Putamen (tissue), 1 donor: ENCODE measurements around the gene CYP46A1.

Experiments used
- DNase-seq: peaks from one replicate; pipeline ENCODE4 v3.0.0-alpha.2; 2016; ENCODE audit warnings: low spot score

Gene CYP46A1

DNA sequence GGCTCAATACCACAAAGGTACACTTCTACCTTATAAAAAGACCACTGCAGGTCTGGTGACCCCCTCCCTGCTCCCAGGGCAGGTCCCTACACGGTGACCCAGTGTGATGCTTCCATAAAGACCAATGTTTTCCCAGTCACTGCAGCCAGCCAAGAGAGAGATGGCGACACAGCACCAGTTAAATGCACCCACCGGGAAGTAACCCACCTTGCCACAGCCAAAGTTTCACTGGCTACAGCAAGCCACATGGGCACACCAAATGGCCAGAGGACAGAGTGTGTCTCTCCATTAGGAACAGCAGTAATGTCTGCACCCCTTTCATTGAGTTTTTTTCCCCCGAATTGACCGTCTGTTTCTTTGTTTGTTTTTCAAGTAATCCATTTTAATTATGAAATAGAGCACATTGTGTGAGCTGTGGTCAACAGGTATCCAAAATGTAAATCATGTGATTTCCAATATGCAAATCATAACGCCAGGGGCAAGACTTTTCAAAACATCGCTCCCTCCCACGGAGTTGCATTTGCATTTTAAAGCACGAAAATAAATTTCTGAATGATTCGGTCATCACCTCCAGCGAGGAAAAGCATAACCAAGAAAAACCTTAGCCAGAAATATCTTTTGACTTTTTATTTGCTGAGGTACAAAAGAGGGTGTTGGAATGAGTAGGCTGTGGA, 60.2 kb downstream of the CYP46A1 start:
- no peak for DNase-seq

DNA sequence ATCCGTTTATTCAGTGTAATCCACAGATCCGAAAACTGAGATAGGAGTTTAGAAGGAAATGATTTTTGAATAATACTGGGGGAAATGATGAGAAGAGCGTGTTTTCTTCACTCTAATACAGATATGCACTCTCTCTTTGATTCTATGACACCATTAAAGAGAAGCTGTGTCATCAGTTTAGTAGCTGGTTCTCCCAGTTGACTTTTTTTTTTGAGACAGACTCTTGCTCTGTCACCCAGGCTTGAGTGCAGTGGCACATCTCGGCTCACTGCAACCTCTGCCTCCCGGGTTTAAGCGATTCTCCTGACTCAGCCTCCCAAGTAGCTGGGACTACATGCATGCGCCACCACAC, 60.8 kb downstream of the CYP46A1 start:
- no peak for DNase-seq

DNA sequence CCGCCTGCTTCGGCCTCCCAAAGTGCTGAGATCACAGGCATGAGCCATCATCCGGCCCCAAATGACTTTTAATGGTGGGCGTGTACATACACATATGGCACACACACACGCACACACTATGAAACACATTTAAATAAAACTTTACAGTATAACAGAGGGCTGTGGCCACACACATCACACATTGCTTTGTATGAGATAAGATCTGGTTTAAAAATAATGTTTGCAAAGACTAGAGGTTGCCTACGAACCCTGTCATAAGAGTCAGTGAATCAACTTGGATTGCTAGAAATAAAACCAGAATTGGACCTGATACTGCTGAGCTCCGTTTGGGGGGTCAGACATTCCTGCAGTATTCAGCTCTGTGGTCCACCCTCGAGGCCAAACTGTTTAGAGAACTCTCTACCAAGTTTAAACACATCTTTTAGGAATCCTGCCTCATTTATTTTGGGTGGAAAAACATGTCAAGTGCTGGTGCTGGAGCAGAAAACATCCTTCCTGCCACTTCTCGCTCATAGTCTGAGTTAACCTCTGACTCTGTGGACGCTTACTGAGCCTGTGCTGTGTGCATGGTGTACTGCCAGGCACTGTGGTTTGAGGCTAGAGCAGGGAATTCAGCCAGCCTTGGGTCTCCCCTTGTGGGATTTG, 61.3 kb downstream of the CYP46A1 start:
- DNase-seq = no peak

DNA sequence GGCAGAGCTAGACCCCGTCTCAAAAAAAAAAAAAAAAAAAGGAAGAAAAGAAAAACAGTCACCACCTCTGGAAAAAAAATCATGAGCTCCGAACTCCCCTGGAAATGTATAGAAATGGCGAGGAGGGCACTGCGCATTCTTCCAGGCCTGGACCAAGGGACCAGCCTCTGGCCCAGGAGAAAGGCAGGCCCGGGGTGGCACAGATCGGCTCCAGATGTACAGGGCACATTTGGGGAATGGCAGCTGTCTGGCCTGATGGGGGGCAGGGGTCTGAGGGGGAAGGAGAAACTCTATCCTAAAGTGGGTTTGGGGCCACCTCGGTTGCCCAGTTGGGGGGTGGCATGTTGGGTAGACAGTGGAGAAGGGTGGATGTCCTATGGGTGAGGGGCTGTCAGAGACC, 63.1 kb downstream of the CYP46A1 start:
- no peak for DNase-seq

DNA sequence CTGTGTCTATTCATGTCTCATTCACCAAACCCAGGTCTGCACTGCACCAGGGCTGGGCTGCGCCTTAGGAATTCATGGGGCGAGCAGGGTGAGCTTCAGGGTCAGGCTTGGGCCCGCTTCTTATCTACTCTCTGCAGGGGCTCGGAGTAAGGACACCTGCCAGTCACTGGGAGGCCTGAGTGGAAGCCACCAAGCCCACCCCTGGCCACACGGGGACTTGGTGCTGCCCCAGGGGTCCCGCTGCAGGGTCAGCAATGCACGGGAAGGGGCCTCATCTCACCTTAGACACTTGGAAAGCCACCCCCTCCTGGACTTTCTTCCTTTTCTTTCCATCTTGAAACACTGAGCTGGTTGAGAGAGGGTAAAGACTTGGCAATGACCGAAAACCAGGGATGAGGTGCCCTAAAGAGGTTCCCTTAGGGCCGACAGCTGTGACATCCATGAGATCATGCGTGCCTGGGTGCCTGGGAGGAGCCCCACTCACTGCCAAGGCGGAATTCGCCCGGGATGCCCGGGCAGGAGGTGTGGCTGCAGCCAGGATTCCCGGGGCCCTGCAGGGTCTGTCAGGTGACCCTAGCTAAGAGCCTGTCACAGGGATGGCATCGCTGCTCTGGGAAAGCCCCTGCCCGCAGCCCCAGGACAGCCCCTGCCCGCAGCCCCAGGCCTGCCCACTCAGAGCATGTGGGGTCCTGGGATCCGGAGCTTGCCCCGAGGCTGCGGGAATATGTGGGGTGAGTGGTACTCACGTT, 63.7 kb downstream of the CYP46A1 start:
- no peak for DNase-seq

DNA sequence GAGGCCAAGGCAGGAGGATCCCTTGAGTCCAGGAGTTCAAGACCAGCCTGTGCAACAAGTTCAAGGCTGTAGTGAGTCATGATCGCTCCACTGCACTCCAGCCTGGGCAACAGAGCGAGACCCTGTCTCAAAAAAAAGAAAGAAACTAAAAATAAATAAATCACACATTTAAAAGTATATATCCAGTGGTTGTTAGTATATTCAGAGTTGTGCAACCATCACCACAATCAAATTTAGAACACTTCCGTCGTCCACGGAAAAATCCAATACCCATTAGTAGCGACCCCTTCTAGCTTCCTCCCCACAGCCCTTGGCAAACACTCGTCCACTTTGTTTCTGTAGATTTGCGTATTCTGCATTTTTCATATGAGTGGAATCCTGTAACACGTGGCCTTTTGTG, 64.4 kb downstream of the CYP46A1 start:
- no peak for DNase-seq

DNA sequence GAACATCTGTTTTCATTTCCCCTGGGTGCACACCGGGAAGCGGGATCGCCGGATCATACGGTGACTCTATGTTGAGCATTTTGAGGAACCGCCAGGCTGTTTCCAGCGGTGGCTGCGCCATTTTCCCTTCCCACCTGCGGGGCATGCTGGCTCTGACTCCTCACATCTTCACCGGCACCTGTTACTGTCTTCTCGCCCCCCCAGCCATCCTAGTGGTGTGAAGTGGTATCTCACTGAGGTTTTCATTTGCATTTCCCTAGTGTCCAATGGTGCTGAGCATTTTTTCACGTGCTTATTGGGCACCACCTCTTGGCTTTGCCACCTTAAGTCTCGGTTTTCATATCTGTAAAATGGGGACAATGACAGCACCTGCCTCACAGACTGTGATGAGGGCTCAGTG, 65.0 kb downstream of the CYP46A1 start:
- no peak for DNase-seq

DNA sequence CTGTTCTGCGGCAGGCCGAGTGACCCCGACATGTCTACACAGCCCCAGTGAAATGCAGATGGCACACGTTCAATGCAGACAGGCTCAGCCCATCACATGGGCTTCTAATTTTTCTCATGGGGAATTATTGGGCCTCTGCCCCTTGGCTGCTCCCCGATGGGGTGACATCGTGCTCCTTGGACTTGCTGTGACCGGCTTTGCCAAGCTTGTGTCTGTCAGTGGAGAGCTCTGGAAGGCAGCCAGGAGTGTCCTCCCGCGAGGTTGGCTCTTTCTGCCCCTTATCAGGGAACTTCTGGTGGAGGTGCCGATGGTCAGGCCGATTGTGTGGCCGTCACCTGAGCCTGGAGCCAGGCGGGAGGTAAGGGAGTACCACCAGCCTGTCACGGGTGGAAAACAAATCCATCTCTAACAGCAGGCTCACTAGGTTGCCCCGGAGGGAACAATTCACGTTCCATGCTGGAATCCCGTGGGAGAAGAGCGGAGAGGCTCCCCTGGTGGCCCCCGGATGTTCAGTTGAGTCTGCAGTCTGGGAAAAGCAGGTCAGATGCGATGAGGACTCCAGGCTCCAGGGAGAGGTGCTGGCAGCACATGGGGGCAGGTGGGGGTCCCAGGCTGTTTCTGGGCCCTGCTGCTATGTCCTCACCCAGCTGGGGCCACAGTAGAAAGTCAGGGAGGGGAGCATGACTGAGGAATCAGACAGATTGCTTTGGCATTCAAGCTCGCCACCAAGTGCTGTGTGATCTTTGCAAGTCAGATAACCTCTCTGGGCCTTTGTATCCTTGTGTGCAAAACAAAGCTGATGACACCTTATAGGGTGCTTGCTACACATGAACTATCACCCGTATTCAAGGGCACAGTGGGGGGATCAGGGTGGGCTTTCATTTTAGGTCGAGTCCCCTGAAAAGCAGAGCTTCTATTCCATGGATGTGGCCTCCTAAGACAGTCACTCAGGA, 65.9 kb downstream of the CYP46A1 start:
- no peak for DNase-seq

DNA sequence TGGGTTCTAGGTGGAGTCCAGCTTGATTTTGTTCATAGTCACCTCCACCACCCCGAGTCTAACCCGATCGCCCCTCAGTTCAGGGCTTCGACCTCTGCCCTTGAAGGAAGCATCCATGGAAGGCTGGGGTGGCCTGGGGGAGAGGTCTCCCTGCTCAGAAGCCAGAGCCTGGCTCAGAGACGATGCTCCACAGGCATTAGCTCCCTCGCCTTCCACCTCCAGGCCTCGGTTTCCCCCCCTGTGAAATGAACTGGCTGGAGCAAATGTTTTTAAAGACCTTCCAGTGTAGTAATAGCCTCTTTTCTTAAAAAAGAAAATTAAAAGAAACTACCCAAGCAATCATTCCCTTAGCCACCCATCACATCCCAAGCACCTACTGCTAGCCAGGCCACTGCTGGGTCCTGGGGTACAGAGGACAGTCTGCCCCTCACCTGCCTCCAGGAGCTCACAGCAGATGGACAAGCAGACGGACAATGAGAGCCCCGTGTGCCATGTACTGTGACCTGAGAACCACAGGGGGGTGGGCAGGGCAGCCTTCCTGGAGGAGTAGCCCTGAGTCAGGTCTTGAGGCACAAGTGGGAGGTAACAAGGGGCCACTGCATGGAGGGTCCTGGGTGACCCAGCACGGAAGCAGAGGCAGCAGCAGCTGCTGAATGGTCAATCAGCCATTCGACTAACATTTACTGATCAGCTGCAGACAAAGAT, 66.8 kb downstream of the CYP46A1 start:
- no peak for DNase-seq

DNA sequence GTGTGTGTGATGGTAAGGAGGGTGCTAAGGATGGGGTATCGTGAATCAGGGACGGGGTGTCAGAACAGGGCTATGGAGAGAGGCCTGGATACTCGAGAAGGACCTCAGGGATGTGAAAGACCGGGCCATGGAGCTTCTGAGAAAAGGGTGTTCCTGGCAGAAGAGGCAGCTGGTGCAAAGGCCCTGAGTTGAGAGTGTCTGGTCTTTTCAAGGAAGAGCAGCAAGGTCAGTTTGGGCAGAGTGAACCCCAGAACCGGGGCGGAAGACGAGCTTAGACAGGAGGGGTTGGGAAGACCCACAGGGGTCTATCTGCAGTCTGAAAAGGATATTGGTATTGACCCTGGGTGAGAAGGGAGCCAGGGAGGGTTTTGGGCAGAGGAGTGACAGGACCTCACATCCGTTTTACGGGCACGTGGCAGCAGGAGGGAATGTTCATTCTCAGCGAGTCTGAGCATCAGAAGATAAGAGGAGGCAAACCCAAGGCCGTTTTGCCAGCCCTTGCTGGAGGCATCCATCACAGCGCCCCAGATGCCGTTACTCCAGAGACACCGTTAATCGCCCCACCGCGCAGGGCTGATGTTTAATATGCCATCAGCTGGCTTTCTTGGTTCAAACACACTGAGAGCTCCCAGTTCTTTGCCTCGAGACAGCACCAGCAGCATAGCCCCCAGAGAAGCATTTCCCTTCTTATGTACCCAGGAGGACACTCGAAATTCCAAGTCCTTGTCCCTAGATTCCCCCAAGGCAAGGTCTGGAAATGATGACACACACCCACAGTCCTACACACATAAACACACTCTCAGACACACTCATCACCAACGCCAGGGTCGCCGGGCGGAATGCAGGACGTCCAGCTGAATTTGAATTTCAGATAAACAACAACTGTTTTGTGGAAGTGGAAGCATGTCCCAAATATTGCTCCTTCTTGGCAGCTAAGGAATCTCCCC, 67.7 kb downstream of the CYP46A1 start:
- no peak for DNase-seq

DNA sequence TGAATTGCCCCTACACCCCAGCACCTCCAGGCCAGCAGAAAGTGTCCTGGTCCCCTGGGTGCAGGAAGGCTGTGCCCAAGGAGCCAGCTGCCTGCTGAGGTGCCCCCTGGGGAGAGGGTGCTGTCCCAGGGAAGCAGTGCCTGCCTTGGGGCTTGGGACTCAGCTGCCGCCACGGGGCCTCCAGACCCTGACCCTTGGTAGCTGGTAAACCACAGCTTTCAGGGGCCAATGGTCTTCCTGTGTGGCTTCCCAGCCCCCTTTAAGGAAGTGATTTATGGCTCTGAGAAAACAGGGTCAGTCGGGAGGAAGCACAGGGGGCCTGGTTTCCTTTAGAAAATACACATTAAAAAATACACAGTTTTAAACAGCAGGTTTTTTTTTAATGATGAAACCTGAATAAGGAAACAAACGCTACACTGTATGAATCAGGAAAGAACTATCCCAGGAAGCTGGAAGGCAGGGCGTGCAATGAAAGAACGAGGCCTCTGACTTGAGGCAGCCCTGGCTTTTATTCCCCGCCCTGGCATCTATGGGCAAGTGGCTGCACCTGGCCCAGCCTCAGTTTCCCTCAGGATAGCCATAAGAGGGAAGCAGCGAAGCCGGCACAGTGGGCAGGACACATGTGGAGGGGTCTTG, 68.5 kb downstream of the CYP46A1 start:
- DNase-seq = no peak

DNA sequence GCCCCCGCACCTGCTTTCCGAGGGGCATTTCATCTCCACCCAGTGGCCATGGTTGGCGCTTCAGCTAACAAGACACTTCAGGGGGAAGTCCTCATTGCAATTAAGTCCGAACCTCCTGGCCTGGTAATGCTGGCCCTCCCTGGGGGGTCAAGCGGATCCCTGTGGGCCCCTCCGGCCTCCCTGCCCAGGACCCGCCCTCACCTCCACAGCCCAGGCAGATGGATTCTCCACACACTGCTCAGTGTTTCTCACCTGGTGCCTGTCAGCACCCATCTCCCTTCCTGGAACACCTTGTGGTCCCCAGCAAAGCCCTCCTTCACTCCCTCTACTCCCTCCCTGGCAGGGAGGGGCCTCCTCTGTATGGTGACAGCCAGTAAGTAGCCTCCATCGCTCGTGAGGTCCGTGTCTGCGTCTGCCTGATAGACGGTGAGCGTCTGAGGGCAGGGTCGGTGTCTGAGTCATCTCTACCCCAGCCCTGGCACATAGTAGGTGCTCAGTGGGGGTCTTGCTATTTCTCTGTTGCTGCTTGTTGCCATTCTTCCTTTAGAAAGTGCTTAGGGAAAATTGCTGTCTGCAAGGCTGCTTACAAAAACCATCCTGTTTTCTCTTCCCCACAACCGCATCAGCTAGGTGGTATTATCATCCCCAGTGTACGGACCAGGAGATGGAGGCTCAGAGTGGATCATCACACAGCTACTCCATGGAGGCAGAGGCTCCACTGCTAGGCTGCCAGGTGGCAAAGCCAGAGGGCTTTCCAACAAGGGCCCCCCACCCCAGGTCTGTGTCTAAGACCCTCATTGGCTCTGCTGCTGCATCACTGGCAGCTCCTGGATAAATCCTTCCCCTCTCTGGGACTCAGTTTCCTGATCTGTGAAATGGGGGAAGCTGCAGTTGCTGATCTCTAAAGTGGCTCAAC, 69.4 kb downstream of the CYP46A1 start:
- no peak for DNase-seq

DNA sequence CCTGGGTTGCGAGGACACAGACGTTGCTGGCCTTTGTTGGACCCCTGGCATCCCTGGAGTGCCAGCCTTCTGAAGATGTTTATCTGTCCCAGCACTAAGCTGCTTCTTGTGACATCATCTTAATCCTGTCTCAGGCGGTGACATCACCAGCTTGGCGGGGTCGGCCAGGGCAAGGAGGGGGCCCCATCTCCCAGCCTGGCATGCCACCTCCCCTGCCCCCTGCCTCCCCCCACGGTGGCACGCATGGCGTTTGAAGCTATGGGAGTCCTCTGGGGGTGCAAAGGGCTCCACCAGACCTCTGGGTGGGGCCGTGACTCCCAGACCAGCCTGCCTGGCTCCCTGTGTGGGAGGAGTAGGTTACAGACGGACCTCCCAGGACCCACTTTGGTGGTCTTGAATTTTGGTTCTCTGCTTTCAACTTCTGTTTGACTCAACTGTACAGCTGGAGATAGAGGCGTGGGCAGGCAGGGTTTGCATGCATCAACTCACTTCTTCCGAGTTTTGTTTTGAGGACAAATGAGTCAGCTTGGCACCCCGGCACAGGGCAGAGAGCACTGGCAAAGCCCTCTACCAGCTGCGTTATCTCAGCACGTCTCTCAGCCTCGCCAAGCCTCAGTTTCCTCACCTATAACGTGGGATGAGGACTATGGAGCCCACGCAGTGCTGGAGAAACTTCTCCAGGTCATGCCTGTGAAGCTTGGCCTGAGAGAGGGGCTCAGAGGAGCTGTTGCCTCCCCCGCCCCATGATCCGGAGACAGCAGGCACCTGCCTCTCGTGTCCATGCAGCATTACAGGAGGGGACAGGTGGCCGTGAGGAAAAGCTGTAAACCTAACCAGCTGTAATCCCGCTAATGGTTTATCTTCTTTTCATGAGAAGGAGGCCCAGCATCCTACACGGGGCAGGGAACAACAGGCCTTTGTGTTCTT, 70.3 kb downstream of the CYP46A1 start:
- no peak for DNase-seq

DNA sequence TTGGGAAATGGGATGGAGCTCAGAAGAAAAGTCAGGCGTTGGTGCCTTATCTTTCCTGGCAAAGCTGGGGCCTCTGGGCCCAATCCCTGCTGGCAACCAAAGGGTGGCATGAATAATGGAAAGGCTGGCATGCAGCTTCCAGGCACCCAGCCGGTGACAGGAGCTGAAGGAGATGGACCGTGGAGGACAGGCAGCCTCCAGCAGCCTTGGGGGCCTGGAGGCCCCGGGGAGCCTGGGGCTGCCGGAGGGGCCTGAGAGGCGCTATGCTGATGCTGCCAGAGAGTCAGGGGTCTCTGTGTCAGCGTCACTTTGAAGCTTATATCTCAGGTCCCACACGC, 70.9 kb downstream of the CYP46A1 start:
- no peak for DNase-seq

DNA sequence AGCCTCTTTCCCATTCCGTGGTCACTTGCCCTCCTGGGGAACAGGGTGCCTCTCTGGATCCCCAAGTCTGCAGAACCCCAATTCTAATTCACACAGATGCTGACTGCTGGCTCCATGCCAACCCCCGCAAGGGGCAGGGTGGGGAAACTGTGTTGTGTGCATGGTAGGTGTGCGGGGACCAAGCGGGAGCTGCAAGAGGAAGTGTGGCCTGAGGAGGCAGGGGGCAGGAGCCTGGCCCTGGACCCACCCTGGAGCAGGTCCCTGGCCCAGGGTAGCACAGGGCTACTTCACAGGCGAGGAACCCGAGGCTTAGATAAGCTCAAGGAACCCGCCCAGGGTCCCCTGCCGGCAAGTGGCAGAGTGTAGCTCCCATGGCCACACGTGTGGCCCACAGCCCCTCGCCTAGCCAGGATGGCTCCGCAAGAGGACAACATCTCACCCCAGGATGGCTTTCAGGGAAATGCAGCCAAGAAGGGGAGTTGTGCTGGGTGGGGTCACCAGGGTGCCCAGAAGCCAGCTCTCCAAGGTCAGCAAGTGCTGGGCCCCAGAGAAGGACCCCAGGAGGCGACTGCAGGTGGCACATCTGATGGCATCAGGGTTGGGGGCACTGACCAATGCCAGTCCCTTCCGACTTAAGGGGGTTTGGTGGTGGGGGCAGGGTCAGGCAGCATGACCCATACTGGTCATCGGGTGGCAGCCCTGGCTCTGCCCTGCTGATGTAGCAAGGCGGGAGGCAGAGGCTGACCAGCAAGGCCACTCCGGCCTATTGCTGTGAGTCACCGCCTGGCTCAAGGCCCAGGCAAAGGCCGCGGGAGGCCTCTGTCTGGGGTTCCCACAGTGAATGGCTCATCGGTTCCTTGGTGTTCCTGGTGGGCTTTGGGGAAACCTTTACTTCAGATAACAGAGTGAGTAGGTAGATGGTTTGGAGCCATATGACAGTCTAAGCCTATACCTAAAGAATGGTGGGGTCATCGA, 71.8 kb downstream of the CYP46A1 start:
- peak; percentile 72 for DNase-seq

DNA sequence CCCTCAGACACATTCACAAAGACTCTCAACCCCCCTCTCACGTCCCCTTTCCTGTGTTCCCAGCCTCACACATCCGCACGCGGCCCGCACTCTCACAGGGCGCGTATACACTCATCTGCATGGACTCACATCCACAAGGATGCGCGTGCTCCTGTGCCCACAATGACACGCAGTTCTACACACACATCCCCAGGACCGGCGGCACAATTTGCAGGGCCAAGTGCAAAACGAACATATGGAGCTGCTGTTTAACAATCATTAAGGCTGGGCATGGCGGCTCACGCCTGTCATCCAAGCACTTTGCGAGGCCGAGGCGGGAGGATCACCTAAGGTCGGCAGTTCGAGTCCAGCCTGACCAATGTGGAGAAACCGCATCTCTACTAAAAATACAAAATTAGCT, 72.7 kb downstream of the CYP46A1 start:
- DNase-seq = no peak
